Esophagus muscularis mucosa (tissue), 4 donors: ENCODE data around the gene ABCD3.

Source experiments
- EP300 ChIP-seq: sonication (generic); formaldehyde crosslinking; IDR thresholded peaks from one replicate; pipeline ENCODE4 v1.6.1; 2017; ENCODE audit warnings: antibody characterized with exemption
- POLR2A ChIP-seq: fragments of 450-650 bp; IDR thresholded peaks from one replicate; pipeline ENCODE4 v1.6.1; 2017; ENCODE audit warnings: antibody characterized with exemption, moderate library complexity, mild to moderate bottlenecking, low read depth
- POLR2AphosphoS5 ChIP-seq, 2 donors: sonication (generic); formaldehyde crosslinking; IDR thresholded peaks; one replicate each; pipeline ENCODE4 v1.6.1; 2017; ENCODE audit warnings: antibody characterized with exemption in 2 of 2
- TF ChIP-seq, protein P1 (sequence below), 3 experiments: fragments of 200-600 bp in 2 of 3; fragments of 450-650 bp in 1 of 3; sonication (generic) in 2 of 3; IDR thresholded peaks; one replicate each; pipeline ENCODE4 v1.5.1; 2017 to 2019; ENCODE audit warnings: antibody characterized with exemption in 3 of 3, mild to moderate bottlenecking in 2 of 3, moderate library complexity in 1 of 3

DNA sequence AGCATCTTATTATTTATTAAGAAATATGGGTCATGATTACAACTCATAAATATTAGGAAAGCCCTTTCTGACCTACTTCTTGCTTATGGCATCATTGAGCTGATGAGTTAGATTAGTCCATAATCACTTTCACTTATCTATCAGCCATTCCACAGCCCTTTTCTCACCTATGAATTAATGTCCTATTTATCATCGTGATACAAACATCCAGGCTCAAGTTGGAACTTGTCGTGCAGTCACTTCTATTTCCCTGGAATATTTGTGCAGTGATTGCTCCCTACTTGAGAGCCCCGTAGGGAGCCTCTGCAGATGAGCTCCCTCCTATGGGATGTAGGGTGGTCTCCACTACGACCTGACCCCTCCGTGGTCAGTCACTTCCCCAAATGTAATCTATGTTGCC, 131.5 kb downstream of the ABCD3 start:
- no peak for TF ChIP-seq POLR2AphosphoS5 (IDR thresholded peaks at IDR 0.05)
- TF ChIP-seq, protein P1, sequence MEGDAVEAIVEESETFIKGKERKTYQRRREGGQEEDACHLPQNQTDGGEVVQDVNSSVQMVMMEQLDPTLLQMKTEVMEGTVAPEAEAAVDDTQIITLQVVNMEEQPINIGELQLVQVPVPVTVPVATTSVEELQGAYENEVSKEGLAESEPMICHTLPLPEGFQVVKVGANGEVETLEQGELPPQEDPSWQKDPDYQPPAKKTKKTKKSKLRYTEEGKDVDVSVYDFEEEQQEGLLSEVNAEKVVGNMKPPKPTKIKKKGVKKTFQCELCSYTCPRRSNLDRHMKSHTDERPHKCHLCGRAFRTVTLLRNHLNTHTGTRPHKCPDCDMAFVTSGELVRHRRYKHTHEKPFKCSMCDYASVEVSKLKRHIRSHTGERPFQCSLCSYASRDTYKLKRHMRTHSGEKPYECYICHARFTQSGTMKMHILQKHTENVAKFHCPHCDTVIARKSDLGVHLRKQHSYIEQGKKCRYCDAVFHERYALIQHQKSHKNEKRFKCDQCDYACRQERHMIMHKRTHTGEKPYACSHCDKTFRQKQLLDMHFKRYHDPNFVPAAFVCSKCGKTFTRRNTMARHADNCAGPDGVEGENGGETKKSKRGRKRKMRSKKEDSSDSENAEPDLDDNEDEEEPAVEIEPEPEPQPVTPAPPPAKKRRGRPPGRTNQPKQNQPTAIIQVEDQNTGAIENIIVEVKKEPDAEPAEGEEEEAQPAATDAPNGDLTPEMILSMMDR (IDR thresholded peaks at IDR 0.05) = no peak
- TF ChIP-seq EP300 = no peak
- no peak for TF ChIP-seq POLR2A
